ENCODE results near the gene DEFB132. TPM values are rescaled to one million over a fixed set of nuclear protein-coding genes. Genes with fewer than 3 reads are reported as not detected.

Gene DEFB132
- total and polyA plus RNA-seq, 2 of the 13 experiments (the other 11 are each of a cell fraction or from before 2014, with no cell fraction given): not detected

DNA sequence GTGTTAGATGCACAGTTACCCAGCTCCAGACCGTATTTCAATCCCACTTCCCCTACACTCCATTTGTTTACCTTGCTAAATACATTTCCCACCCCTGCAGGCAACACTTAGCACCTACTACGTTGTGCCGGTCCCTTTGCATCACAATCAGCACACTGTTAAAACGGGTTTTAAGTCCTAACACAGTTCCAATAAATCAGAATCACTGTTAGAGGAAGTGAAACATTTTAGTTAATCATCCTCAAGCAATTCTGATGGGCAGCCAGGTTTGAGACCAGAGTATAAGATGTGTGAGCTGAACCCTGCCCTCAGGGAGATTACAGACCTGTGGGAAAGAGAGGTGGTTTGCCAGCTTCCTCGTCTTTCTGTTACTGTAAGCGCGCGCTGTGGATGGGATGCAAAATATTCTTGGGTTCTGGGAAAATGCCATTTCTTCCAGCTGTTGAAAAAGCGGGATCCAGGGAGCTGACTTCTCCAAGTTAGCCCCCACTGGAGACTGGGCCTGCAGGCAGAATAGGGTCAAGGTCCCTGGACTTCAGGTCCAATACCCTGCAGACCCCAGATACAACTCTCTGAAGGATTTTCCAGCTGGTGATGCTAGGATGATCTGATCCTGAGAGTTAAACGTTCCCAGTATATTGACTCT lies 42.9 kb downstream of the DEFB132 start (continued):
- TF ChIP-seq POLR2A (IDR thresholded peaks at IDR 0.05; ENCODE audit: insufficient read depth in 1 of 2, low read depth in 2 of 2, low read length in 2 of 2) (peak in 1 of 2 experiments; percentile 11; a peak in 3 of 4 replicates), ZNF572 (CRISPR knock-in tag; IDR thresholded peaks at IDR 0.05) (0 out of 2 replicates have a peak, but pooled peaks have one; percentile 13), ZNF331 (CRISPR knock-in tag; IDR thresholded peaks at IDR 0.05) (0 out of 2 replicates have a peak, but pooled peaks have one; percentile 31), BORCS8-MEF2B (CRISPR knock-in tag; IDR thresholded peaks at IDR 0.05) (no peak), ZGPAT (CRISPR knock-in tag; IDR thresholded peaks at IDR 0.05) (peak; percentile 16; the same call in 1 of the 2 replicates), HMGXB4 (CRISPR knock-in tag; IDR thresholded peaks at IDR 0.05; ENCODE audit: borderline replicate concordance in 1 of 2, low read depth in 1 of 2) (0 out of 4 replicates have a peak, but pooled peaks of 1 of the 2 experiments have one; percentile 21), ZNF460 (CRISPR knock-in tag; IDR thresholded peaks at IDR 0.05; ENCODE audit: borderline replicate concordance) (no peak), SALL2 (CRISPR knock-in tag; IDR thresholded peaks at IDR 0.05) (0 out of 2 replicates have a peak, but pooled peaks have one; percentile 14), ZMYM2 (CRISPR knock-in tag; IDR thresholded peaks at IDR 0.05) (0 out of 2 replicates have a peak, but pooled peaks have one; percentile 32), FOXK2 (IDR thresholded peaks at IDR 0.05) (no peak), IRF2 (CRISPR knock-in tag; IDR thresholded peaks at IDR 0.05) (peak; percentile 15; the same call in 1 of the 2 replicates), ARID2 (CRISPR knock-in tag; IDR thresholded peaks at IDR 0.05; ENCODE audit: borderline replicate concordance) (no peak), ZNF382 (CRISPR knock-in tag; IDR thresholded peaks at IDR 0.05; ENCODE audit: borderline replicate concordance) (no peak), SOX13 (IDR thresholded peaks at IDR 0.05) (no peak), SOX13 (CRISPR knock-in tag; conservative IDR thresholded peaks at IDR 0.05 in 1 of 2, IDR thresholded peaks at IDR 0.05 in 1 of 2) (0 out of 4 replicates have a peak, but pooled peaks of 1 of the 2 experiments have one; percentile 21), ZNF136 (CRISPR knock-in tag; IDR thresholded peaks at IDR 0.05; ENCODE audit: low read depth) (peak; percentile 43; the same call in 1 of the 2 replicates), ZNF792 (CRISPR knock-in tag; IDR thresholded peaks at IDR 0.05) (no peak)
- TF ChIP-seq, protein P1, sequence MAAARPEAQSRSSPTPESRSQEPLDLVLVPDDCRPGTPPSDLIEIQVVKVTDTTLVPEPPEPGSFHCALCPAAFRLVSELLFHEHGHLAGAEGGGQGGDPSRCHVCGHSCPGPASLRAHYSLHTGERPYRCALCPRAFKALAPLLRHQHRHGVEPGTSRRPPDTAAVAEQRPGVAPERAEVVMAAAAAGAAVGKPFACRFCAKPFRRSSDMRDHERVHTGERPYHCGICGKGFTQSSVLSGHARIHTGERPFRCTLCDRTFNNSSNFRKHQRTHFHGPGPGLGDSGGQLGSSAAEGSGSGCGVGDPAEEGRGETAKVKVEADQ (CRISPR knock-in tag; IDR thresholded peaks at IDR 0.05; ENCODE audit: borderline replicate concordance): no peak
- TF ChIP-seq, protein P2, sequence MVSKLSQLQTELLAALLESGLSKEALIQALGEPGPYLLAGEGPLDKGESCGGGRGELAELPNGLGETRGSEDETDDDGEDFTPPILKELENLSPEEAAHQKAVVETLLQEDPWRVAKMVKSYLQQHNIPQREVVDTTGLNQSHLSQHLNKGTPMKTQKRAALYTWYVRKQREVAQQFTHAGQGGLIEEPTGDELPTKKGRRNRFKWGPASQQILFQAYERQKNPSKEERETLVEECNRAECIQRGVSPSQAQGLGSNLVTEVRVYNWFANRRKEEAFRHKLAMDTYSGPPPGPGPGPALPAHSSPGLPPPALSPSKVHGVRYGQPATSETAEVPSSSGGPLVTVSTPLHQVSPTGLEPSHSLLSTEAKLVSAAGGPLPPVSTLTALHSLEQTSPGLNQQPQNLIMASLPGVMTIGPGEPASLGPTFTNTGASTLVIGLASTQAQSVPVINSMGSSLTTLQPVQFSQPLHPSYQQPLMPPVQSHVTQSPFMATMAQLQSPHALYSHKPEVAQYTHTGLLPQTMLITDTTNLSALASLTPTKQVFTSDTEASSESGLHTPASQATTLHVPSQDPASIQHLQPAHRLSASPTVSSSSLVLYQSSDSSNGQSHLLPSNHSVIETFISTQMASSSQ (IDR thresholded peaks at IDR 0.05; ENCODE audit: low read depth): no peak
- TF ChIP-seq, protein P2 (CRISPR knock-in tag; IDR thresholded peaks at IDR 0.05; ENCODE audit: borderline replicate concordance): no peak

Data from HepG2 (cell line).